IMR-90 (cell line): ENCODE measurements around the gene CCDC50. TPM values are rescaled to one million over a fixed set of nuclear protein-coding genes. Genes with fewer than 3 reads are reported as not detected.

Source experiments
- ATAC-seq: fragments of 200-7000 bp; cut with Tn5 transposase; 2 replicates; pipeline ENCODE4 v1.9.1; 2020; ENCODE audit warnings: low read depth, mild to moderate bottlenecking, moderate library complexity
- BruUV-seq: library from RNA; stranded (reverse); fragments of 400-500 nt; replicated peaks from 2 replicates; lab custom pipeline; 2021; lab: Mats Ljungman, UMichigan
- CTCF ChIA-PET: fragments of 300-600 bp; formaldehyde crosslinking; extraction: SDS; loops from one replicate; lab custom pipeline; 2021; ENCODE audit warnings: antibody characterized with exemption; lab: Yijun Ruan, JAX
- POLR2A ChIA-PET: fragments of 300-600 bp; sonication (Branson Sonifier 250); formaldehyde crosslinking; loops from one replicate; lab custom pipeline; 2022; ENCODE audit warnings: antibody characterized with exemption; ENCODE audit not compliant: unreplicated experiment; lab: Charles Lee
- DNase-seq: peaks from one replicate; pipeline ENCODE4 v3.0.0; 2013
- H2AFZ ChIP-seq: replicated peaks from 2 replicates; pipeline ENCODE3; 2013; ENCODE audit warnings: low read length, mild to moderate bottlenecking; ENCODE audit not compliant: poor library complexity
- H2AK5ac ChIP-seq: 2 replicates; pipeline ENCODE4 v1.6.1; 2013; ENCODE audit warnings: low read depth, low read length, inconsistent platforms
- H2AK9ac ChIP-seq: replicated peaks from 2 replicates; pipeline ENCODE3; 2013; ENCODE audit warnings: mild to moderate bottlenecking, low read depth, low read length, moderate library complexity; ENCODE audit not compliant: poor library complexity
- H2BK120ac ChIP-seq: 2 replicates; pipeline ENCODE4 v1.6.1; 2013; ENCODE audit warnings: low read depth, low read length, inconsistent platforms
- H2BK15ac ChIP-seq: 3 replicates; pipeline ENCODE4 v1.6.1; 2013; ENCODE audit warnings: low read depth, low read length, inconsistent platforms
- H2BK20ac ChIP-seq: 2 replicates; pipeline ENCODE4 v1.6.1; 2013; ENCODE audit warnings: low read depth, mild to moderate bottlenecking, inconsistent platforms, low read length, moderate library complexity
- H2BK5ac ChIP-seq: 2 replicates; pipeline ENCODE4 v1.6.1; 2013; ENCODE audit warnings: mild to moderate bottlenecking, low read depth, low read length, inconsistent platforms; ENCODE audit not compliant: poor library complexity, severe bottlenecking
- H3K14ac ChIP-seq: replicated peaks from 2 replicates; pipeline ENCODE4 v1.6.1; 2013; ENCODE audit warnings: low read depth, low read length, inconsistent platforms
- H3K18ac ChIP-seq: 2 replicates; pipeline ENCODE4 v1.6.1; 2013; ENCODE audit warnings: low read depth, low read length, control low read depth
- H3K23ac ChIP-seq: 2 replicates; pipeline ENCODE4 v1.6.1; 2013; ENCODE audit warnings: low read depth, low read length, inconsistent platforms
- H3K27ac ChIP-seq: 2 replicates; pipeline ENCODE4 v1.5.1; 2013; ENCODE audit warnings: mild to moderate bottlenecking, control low read depth, low read length; ENCODE audit not compliant: insufficient read depth
- H3K27me3 ChIP-seq: 2 replicates; pipeline ENCODE4 v1.6.1; 2013; ENCODE audit warnings: low read length; ENCODE audit not compliant: control insufficient read depth, insufficient read depth
- H3K36me3 ChIP-seq: 2 replicates; pipeline ENCODE4 v1.6.1; 2013; ENCODE audit warnings: low read length, mixed read lengths; ENCODE audit not compliant: control insufficient read depth, insufficient read depth
- H3K4ac ChIP-seq: 2 replicates; pipeline ENCODE4 v1.6.1; 2013; ENCODE audit warnings: low read depth, low read length, inconsistent platforms
- H3K4me1 ChIP-seq: 2 replicates; pipeline ENCODE4 v1.6.1; 2013; ENCODE audit warnings: low read length, mixed read lengths; ENCODE audit not compliant: control insufficient read depth, insufficient read depth
- H3K4me2 ChIP-seq: 2 replicates; pipeline ENCODE4 v1.6.1; 2013; ENCODE audit warnings: low read depth, mild to moderate bottlenecking, control low read depth, low read length, moderate library complexity
- H3K4me3 ChIP-seq: 2 replicates; pipeline ENCODE4 v1.5.1; 2013; ENCODE audit warnings: low read depth, mild to moderate bottlenecking, control low read depth, low read length, moderate library complexity; ENCODE audit not compliant: insufficient read depth
- H3K56ac ChIP-seq: 2 replicates; pipeline ENCODE4 v1.6.1; 2013; ENCODE audit warnings: low read length, inconsistent platforms; ENCODE audit not compliant: insufficient read depth; ENCODE audit errors: extremely low read depth
- H3K79me1 ChIP-seq, 2 experiments: 2 replicates each; pipeline ENCODE4 v1.6.1; 2013; ENCODE audit warnings: low read length in 2 of 2, inconsistent platforms in 1 of 2, low read depth in 1 of 2
- H3K9ac ChIP-seq: 2 replicates; pipeline ENCODE4 v1.6.1; 2013; ENCODE audit warnings: low read depth, low read length, control low read depth
- H3K9me1 ChIP-seq: 2 replicates; pipeline ENCODE4 v1.6.1; 2013; ENCODE audit warnings: low read length, inconsistent platforms; ENCODE audit not compliant: insufficient read depth
- H3K9me3 ChIP-seq: 2 replicates; pipeline ENCODE4 v1.6.1; 2013; ENCODE audit warnings: low read length; ENCODE audit not compliant: control insufficient read depth, insufficient read depth
- H4K20me1 ChIP-seq: 2 replicates; pipeline ENCODE4 v1.6.1; 2013; ENCODE audit warnings: low read length, inconsistent platforms; ENCODE audit not compliant: insufficient read depth
- H4K5ac ChIP-seq: 2 replicates; pipeline ENCODE4 v1.6.1; 2013; ENCODE audit warnings: mild to moderate bottlenecking, low read depth, low read length, control low read depth
- H4K8ac ChIP-seq, 2 experiments: 2 replicates each; pipeline ENCODE4 v1.6.1; 2013; ENCODE audit warnings: low read depth in 2 of 2, low read length in 2 of 2, control low read depth in 1 of 2, inconsistent platforms in 1 of 2
- H4K91ac ChIP-seq: 2 replicates; pipeline ENCODE4 v1.6.1; 2013; ENCODE audit warnings: low read depth, low read length, inconsistent platforms; ENCODE audit not compliant: insufficient read depth
- BHLHE40 ChIP-seq: fragments of 150-350 bp; IDR thresholded peaks from 2 replicates; pipeline ENCODE4 v1.6.1; 2016; ENCODE audit warnings: mild to moderate bottlenecking, low read depth, low read length
- CEBPB ChIP-seq: IDR thresholded peaks from 2 replicates; pipeline ENCODE4 v1.6.1; 2012; ENCODE audit warnings: low read depth, low read length, improper control_type of control experiment
- CHD1 ChIP-seq: IDR thresholded peaks from 2 replicates; pipeline ENCODE4 v1.6.1; 2012; ENCODE audit warnings: low read depth, low read length, improper control_type of control experiment
- ELK1 ChIP-seq: fragments of 150-350 bp; IDR thresholded peaks from 2 replicates; pipeline ENCODE4 v1.6.1; 2016; ENCODE audit warnings: low read depth, mild to moderate bottlenecking, low read length, moderate library complexity, borderline replicate concordance
- MAFK ChIP-seq: IDR thresholded peaks from 2 replicates; pipeline ENCODE4 v1.6.1; 2012; ENCODE audit warnings: low read depth, low read length, improper control_type of control experiment
- MAZ ChIP-seq: IDR thresholded peaks from 2 replicates; pipeline ENCODE4 v1.6.1; 2012; ENCODE audit warnings: low read depth, mild to moderate bottlenecking, low read length, improper control_type of control experiment, moderate library complexity, borderline replicate concordance
- MXI1 ChIP-seq: IDR thresholded peaks from 2 replicates; pipeline ENCODE4 v1.6.1; 2012; ENCODE audit warnings: low read depth, mild to moderate bottlenecking, low read length, moderate library complexity, borderline replicate concordance
- NFE2L2 ChIP-seq: fragments of 150-350 bp; IDR thresholded peaks from 2 replicates; pipeline ENCODE4 v1.6.1; 2016; ENCODE audit warnings: low read depth, mild to moderate bottlenecking, low read length
- POLR2A ChIP-seq: IDR thresholded peaks from 2 replicates; pipeline ENCODE4 v1.6.1; 2012; ENCODE audit warnings: mild to moderate bottlenecking, low read depth, low read length
- RAD21 ChIP-seq: IDR thresholded peaks from 2 replicates; pipeline ENCODE4 v1.6.1; 2012; ENCODE audit warnings: low read length, improper control_type of control experiment
- RCOR1 ChIP-seq: IDR thresholded peaks from 2 replicates; pipeline ENCODE4 v1.6.1; 2012; ENCODE audit warnings: mild to moderate bottlenecking, low read length, improper control_type of control experiment; ENCODE audit not compliant: insufficient replicate concordance
- RFX5 ChIP-seq: IDR thresholded peaks from 2 replicates; pipeline ENCODE4 v1.8.0; 2012; ENCODE audit warnings: low read depth, mild to moderate bottlenecking, low read length, moderate library complexity
- WGBS, 2 experiments: methylation state at CpG; one replicate each; pipeline versions ENCODE4 v1.1.5 to v1.1.7; 2013; ENCODE audit warnings: missing lambda C conversion rate in 2 of 2; ENCODE audit not compliant: insufficient read length in 1 of 2; ENCODE audit errors: extremely low coverage in 2 of 2; 5-methylcytosine and 5-hydroxymethylcytosine counted together
- dilution Hi-C: fragments of 300-500 bp; cut with HindIII; formaldehyde crosslinking; loops from one replicate; pipeline ENCODE4 v1.14.3; 2018; ENCODE audit warnings: low sequenced_read_pairs; ENCODE audit not compliant: unreplicated experiment
- in situ Hi-C: fragments of 300-500 bp; cut with MboI; formaldehyde crosslinking; loops from 3 replicates; pipeline ENCODE4 v1.14.3; 2019; ENCODE audit warnings: low sequenced_read_pairs, inconsistent platforms, mixed read lengths
- intact Hi-C: fragments of 100-400 bp; cut with micrococcal nuclease; formaldehyde crosslinking; loops from 2 replicates; pipeline ENCODE4 v1.10.0; 2022
- polyA plus RNA-seq, 3 experiments: library from polyadenylated mRNA; depleted of rRNA; stranded (reverse); fragments of >200 nt; gene quantifications; 2 replicates each; pipeline ENCODE4 v1.2.3, GENCODE V29; 2012; ENCODE audit warnings: low replicate concordance in 1 of 3
- total RNA-seq: library from RNA; depleted of rRNA; stranded (reverse); fragments of >200 nt; gene quantifications from 2 replicates; pipeline ENCODE4 v1.2.3, GENCODE V29; 2012
- TF ChIP-seq, protein P1 (sequence below): conservative IDR thresholded peaks from 2 replicates; pipeline ENCODE4 v1.5.1; 2012; ENCODE audit warnings: mild to moderate bottlenecking, low read depth, low read length, improper control_type of control experiment
- TF ChIP-seq, protein P2 (sequence below): fragments of 150-350 bp; IDR thresholded peaks from 2 replicates; pipeline ENCODE4 v1.6.1; 2017; ENCODE audit warnings: mild to moderate bottlenecking, antibody characterized with exemption, low read length, low read depth

Gene CCDC50
- total and polyA plus RNA-seq, 2 of the 4 experiments (the other 2 are of a cell fraction), result 59.0 to 63.1 TPM

DNA sequence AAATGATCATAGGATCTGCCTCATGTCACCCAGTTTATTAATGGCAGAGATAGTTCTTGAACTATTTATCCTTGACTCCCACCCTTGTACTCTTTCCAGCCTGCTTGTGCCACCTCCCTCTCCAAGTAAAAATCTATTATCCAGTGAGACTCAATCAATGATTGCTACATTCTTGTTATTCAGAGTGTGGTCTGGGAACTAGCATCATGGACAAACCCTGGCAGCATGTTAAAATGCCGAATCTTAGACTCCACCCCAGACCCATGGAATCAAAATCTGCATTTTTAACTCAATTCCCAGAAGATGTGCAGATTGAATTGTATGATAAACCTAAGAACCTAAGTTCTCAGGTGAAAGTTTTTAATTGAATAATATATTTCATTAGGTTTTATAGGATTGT, 97.1 kb downstream of the CCDC50 start:
- no peak overlapping the region for H2BK20ac ChIP-seq
- no TSS peak for BruUV-seq
- ATAC-seq (no peak), DNase-seq (no peak)
- no peaks in the 10 kb centered on the region for H3K36me3 ChIP-seq
- no peaks in the 10 kb centered on the region for H3K4me1 ChIP-seq
- no peak overlapping the region for H2AK5ac ChIP-seq
- H2BK15ac ChIP-seq, result no peak overlapping the region
- CTCF ChIA-PET, result no interaction called here
- H3K4me2 ChIP-seq, result no peak overlapping the region
- TF ChIP-seq, protein P1, sequence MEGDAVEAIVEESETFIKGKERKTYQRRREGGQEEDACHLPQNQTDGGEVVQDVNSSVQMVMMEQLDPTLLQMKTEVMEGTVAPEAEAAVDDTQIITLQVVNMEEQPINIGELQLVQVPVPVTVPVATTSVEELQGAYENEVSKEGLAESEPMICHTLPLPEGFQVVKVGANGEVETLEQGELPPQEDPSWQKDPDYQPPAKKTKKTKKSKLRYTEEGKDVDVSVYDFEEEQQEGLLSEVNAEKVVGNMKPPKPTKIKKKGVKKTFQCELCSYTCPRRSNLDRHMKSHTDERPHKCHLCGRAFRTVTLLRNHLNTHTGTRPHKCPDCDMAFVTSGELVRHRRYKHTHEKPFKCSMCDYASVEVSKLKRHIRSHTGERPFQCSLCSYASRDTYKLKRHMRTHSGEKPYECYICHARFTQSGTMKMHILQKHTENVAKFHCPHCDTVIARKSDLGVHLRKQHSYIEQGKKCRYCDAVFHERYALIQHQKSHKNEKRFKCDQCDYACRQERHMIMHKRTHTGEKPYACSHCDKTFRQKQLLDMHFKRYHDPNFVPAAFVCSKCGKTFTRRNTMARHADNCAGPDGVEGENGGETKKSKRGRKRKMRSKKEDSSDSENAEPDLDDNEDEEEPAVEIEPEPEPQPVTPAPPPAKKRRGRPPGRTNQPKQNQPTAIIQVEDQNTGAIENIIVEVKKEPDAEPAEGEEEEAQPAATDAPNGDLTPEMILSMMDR, result no peak
- TF ChIP-seq RFX5, result no peak
- no peak for TF ChIP-seq MAFK
- no peak for TF ChIP-seq CHD1
- TF ChIP-seq RAD21, result no peak
- TF ChIP-seq NFE2L2, result no peak
- TF ChIP-seq BHLHE40, result no peak
- TF ChIP-seq MAZ, result no peak
- no peak for TF ChIP-seq ELK1
- no peak for TF ChIP-seq POLR2A
- TF ChIP-seq RCOR1, result no peak
- TF ChIP-seq MXI1, result no peak
- no peak for TF ChIP-seq CEBPB
- TF ChIP-seq, protein P2, sequence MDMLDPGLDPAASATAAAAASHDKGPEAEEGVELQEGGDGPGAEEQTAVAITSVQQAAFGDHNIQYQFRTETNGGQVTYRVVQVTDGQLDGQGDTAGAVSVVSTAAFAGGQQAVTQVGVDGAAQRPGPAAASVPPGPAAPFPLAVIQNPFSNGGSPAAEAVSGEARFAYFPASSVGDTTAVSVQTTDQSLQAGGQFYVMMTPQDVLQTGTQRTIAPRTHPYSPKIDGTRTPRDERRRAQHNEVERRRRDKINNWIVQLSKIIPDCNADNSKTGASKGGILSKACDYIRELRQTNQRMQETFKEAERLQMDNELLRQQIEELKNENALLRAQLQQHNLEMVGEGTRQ, result no peak
- H2AK9ac ChIP-seq, result no peak overlapping the region
- no peak overlapping the region for H3K4ac ChIP-seq
- no peak overlapping the region for H3K18ac ChIP-seq
- H4K20me1 ChIP-seq, result no peaks in the 10 kb centered on the region
- H2BK5ac ChIP-seq, result no peak overlapping the region
- H3K79me1 ChIP-seq, result no peaks in the 10 kb centered on the region
- H3K56ac ChIP-seq, result no peak overlapping the region
- no peaks in the 10 kb centered on the region; the same call in 1 of the 2 replicates for H3K27me3 ChIP-seq
- WGBS, 2 experiments, result no CpG with 5 or more reads among the region's 1 CpG
- H2BK120ac ChIP-seq, result no peak overlapping the region
- no peak overlapping the region for H3K4me3 ChIP-seq
- no peak overlapping the region for H3K27ac ChIP-seq
- dilution Hi-C loops (no loop called here), intact Hi-C loops (no loop called here), in situ Hi-C loops (no loop called here)
- H3K9me1 ChIP-seq, result no peaks in the 10 kb centered on the region
- no peak overlapping the region for H3K14ac ChIP-seq
- POLR2A ChIA-PET, result no interaction called here
- no peaks in the 10 kb centered on the region for H3K9me3 ChIP-seq
- no peak overlapping the region for H2AFZ ChIP-seq
- H4K91ac ChIP-seq, result no peak overlapping the region
- no peak overlapping the region for H4K8ac ChIP-seq
- H3K9ac ChIP-seq, result no peak overlapping the region
- no peak overlapping the region for H4K5ac ChIP-seq
- no peak overlapping the region for H3K23ac ChIP-seq
